ENCODE data around the gene RAB4A.

Gene RAB4A

DNA sequence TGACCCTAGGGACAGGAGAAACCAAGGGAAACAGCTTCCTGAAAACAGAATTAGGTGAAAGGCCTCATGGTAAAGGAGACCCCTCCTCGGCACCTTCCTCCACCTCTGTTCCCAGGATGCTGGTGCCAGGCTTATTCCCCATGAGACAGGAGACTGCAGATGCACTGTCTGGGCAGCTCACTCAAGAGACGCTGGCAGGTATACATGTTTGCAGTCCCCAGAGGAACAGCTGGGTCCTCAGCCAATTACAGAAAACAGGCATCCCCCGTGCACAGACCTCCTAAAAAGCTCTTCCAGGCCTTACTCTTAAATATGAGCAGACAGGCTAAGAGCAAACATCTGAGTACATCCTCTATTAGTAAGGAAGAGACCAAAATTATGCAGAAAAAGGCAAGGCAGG lies 65.4 kb downstream of the RAB4A start:
- TF ChIP-seq, protein P1, sequence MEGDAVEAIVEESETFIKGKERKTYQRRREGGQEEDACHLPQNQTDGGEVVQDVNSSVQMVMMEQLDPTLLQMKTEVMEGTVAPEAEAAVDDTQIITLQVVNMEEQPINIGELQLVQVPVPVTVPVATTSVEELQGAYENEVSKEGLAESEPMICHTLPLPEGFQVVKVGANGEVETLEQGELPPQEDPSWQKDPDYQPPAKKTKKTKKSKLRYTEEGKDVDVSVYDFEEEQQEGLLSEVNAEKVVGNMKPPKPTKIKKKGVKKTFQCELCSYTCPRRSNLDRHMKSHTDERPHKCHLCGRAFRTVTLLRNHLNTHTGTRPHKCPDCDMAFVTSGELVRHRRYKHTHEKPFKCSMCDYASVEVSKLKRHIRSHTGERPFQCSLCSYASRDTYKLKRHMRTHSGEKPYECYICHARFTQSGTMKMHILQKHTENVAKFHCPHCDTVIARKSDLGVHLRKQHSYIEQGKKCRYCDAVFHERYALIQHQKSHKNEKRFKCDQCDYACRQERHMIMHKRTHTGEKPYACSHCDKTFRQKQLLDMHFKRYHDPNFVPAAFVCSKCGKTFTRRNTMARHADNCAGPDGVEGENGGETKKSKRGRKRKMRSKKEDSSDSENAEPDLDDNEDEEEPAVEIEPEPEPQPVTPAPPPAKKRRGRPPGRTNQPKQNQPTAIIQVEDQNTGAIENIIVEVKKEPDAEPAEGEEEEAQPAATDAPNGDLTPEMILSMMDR (IDR thresholded peaks at IDR 0.05): no peak

DNA sequence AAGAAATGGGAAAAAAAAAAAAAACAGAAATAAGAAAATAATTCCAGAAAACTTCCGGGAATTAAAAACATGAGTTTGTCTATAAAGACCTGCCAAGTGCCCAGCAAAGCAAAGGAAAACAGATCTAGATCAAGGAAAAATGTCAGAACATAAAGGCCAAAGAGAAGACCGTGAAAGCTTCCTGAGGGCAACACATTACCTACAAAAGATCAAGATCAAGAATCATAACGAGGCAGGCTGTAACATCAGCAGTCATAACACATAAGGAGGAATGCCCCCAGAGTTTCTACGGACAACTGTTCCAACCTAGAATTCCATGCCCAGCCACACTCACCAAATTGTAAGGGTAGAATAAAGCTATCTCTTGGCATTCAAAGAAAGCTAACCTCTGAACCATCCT lies 68.2 kb downstream of the RAB4A start:
- TF ChIP-seq, protein P1 (IDR thresholded peaks at IDR 0.05): no peak

DNA sequence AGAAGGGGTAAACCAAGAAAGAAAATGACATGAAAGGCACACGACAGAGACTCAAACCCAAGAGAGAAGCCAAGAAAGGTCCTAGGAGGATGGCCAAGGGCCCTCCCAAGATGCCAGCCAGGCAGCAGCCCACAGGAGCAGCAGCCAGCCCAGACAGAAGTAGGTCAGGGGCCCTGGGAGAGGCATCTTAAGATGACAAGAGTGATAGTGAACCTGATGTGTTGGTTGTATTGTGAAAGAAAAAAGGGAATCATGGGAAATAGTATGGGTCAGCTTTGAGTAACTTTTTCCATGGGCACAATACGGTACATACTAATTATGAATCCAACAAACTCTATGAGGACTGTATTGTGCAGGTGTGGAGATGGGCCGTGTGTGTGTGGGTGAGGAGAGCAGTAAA lies 68.6 kb downstream of the RAB4A start:
- TF ChIP-seq, protein P1 (IDR thresholded peaks at IDR 0.05): no peak

DNA sequence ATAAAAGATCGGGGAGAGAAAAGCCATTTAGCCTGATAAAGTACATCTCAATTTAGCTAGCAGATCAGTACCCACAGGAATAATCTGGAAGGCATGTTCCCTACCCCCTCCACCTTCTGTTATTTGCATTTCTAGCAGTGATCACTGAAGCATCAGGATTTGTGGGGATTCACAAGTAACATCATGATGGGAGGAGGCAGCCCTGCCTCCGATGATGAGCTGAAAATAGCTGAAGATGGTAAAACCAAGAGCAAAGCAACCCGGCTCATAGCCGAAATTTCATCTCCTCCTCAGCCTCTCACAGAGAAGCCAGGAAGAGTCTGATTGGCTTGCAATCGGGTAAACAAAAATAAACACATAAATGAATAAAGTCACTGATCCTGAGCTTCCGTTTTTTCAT lies 69.6 kb downstream of the RAB4A start:
- TF ChIP-seq, protein P1 (IDR thresholded peaks at IDR 0.05): no peak

DNA sequence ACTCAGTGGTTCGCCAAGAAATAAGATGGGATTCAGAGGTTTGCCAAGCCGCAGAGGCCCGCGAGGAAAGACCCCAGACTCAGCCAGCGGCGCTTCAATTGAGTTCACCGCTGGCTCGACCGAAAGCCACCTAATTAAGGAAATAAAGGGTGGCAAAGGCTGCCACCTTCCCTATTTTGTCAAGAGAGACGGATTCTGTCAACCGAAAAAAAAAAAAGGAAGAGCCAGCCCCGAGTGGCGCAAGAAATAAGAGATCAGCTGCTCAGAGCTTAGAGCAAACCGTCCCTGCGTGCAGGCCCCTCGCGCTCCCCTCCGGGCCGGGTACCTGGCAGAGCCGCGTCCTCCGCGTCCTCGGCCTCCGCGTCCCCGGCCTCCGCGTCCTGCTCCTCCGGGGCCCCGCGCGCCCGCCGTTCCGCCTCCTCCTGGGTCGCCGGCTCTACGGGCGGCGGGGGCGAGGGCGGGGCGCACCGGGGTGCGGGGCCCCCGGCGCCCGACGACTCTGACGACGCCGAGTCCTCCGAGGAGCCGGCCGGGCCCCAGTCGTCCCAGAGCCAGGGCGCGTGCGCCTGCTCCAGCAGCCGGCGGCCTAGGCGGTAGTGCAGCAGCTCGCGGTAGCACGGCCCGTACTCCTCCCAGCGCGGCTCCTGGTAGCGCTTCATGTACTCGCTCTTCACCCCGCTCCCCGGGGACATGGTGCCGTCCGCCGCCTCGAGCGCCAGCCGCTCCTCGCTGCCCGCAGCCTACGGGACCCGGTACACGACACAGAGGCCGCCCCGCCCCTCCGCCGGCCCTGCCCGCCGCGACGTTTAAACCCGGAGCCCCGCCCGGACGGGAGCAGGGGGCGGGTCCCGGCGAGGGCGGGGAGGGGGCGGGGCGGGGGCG lies 71.1 kb downstream of the RAB4A start:
- TF ChIP-seq, protein P1 (IDR thresholded peaks at IDR 0.05): no peak

DNA sequence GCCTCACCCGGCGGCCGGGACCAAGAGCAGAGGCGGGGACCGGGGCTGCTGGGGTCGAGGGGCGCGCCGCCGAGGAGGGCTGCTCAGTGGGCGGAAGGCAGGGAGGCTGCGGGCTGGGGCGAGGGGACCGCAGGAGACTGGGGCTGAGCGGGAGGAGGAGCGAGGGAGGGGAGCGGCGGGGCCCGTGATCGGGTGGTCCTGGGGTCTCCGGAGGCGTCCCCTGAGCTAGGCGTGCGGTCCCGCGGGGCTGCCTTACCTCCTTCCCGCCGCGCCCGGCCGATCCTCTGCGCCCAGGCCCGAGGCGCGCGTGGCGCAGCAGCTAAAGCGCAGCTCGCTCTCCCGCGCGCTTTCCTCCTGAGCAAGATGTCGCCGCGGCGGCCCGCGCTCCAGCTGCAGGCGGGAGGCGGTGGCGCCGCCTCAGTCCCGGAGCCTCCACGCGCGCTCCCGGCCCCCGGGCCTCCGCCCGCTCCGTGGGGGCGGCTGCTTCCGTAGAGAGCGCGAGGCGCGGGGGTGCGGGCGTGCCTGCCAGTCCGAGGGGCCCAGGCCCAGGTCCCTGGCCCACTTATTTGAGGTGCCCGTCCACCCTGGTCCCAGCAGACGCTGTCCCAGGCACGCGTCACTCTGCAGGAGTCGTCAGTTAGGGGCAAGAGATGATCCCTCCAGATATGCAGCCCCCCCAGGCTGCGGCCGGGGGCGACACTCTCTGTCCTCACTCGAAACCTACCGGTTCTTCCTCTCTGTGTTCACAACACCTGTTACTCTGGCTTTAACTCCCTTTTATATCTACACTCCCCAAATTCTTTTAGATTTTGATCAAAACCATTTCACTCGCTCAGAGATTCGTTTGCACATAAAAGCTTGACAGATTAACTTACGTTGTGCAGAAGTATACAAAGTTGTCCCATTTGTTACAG lies 72.0 kb downstream of the RAB4A start, which contains the start of gene CCSAP:
Gene CCSAP (minus strand): TSS at position 392 of the 914 bp plus-strand sequence. CDS start 582 bp downstream, outside the sequence.
- TF ChIP-seq, protein P1 (IDR thresholded peaks at IDR 0.05): no peak

DNA sequence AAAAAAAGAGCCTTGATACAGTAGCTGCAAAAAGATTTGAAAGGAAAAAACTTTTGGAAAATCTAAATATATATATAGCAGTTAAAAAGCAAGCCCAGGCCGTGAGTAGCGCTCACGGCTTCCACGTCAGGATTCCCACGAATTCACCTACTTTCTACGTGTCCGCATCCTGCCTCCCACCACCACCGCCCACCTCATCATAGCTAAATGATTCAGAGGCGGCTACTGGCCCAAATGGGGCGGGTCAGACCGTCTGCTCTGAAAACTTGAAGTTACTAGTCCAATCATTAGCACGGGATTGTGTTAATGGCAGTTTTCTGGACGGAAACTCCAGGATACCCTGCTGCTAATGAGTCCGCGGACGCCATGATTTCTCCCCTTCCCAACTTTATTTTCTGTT lies 73.2 kb downstream of the RAB4A start:
- TF ChIP-seq, protein P1 (IDR thresholded peaks at IDR 0.05): no peak

Measured in LNCAP (cell line).